ENCODE measurements around the gene SHROOM3. TPM values are rescaled to one million over a fixed set of nuclear protein-coding genes. Genes with fewer than 3 reads are reported as not detected.

Gene SHROOM3
- total RNA-seq, 1 donor = 18.0 TPM

DNA sequence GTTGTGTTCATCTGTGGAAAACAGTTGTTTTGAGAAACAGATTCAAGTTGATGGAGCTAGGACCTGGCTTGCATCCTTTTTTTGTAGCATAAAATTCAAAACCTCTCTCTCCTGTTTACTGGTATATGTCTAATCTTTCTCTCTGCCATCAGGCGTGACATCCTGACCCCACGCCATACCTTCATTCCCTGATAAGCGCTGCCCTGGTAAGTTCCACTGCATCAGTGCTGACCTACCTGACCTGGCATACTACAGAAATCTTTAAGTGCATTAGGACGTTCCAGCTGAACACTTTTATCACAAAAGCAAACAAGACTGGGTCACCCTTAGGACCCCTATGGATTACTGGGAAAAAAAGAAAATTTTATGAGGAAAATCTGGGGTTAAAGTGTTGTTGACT lies 230.7 kb downstream of the SHROOM3 start:
- DNase-seq (ENCODE audit: low read depth) = no peak
- TF ChIP-seq, protein P1, sequence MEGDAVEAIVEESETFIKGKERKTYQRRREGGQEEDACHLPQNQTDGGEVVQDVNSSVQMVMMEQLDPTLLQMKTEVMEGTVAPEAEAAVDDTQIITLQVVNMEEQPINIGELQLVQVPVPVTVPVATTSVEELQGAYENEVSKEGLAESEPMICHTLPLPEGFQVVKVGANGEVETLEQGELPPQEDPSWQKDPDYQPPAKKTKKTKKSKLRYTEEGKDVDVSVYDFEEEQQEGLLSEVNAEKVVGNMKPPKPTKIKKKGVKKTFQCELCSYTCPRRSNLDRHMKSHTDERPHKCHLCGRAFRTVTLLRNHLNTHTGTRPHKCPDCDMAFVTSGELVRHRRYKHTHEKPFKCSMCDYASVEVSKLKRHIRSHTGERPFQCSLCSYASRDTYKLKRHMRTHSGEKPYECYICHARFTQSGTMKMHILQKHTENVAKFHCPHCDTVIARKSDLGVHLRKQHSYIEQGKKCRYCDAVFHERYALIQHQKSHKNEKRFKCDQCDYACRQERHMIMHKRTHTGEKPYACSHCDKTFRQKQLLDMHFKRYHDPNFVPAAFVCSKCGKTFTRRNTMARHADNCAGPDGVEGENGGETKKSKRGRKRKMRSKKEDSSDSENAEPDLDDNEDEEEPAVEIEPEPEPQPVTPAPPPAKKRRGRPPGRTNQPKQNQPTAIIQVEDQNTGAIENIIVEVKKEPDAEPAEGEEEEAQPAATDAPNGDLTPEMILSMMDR (IDR thresholded peaks at IDR 0.05; ENCODE audit: insufficient read depth, low read length) = no peak
- H3K4me3 ChIP-seq (ENCODE audit: low read depth, low read length) = no peak overlapping the region

DNA sequence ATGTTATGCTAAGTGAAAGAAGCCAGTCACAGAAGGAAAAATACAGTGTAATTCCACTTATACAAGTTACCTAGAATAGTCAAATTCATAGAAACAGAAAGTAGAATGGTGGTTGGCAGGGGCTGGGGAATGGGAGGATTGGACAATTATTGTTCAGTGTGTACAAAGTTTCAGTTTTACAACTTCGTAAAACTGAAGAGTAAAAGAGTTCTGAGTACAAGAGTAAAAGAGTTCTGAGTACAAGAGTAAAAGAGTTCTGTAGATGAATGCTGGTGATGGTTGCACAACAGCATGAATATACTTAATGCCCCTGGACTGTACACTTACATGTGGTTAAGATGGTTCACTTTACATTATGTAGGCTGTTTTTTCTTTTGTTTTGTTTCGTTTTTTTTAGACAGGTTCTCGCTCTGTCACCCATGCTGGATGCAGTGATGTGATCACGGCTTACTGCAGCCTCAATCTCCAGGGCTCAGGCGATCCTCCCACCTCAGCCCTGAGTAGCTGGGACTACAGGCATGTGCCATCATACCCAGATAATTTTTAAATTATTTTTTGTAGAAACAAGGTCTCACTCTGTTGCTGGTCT lies 232.0 kb downstream of the SHROOM3 start:
- DNase-seq (ENCODE audit: low read depth) = peak; percentile 12
- no peak overlapping the region for H3K4me3 ChIP-seq (ENCODE audit: low read depth, low read length)
- TF ChIP-seq, protein P1 (IDR thresholded peaks at IDR 0.05; ENCODE audit: insufficient read depth, low read length) = no peak

DNA sequence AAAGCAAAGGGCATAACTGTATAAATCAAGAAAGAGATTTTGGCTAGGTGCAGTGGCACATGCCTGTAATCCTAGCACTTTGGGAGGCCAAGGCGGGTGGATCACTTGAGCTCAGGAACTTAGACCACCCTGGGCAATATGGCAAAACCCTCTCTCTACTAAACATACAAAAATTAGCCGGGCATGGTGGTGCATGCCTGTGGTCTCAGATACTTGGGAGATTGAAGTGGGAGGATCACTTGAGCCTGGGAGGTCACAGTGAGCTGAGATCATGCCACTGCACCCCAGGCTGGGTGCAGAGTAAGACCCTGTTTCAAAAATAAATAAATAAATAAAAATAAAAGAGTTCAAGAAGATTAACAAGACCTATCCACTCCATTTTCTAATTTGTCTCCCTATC lies 235.6 kb downstream of the SHROOM3 start:
- TF ChIP-seq, protein P1 (IDR thresholded peaks at IDR 0.05; ENCODE audit: insufficient read depth, low read length) = no peak
- no peak for DNase-seq (ENCODE audit: low read depth)
- no peak overlapping the region for H3K4me3 ChIP-seq (ENCODE audit: low read depth, low read length)

DNA sequence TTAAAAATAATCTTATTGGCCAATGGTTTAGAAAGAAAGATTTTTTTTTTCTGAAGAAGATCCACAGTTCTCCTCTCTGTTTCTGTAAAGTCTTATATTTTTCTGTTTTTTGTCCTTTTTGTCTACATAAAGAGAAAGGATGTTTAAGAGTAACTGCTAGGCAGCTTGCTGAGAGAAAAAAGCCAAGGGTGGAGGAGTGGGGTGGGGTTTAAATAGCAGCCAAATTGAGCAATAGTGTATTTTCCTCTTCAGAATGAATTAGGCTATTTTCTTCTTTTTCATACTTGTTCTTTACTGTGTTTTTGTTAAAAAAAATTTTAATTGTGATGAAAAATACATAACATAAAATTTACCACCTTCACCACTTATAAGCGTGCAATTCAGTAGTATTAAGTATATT lies 238.3 kb downstream of the SHROOM3 start:
- no peak overlapping the region for H3K4me3 ChIP-seq (ENCODE audit: low read depth, low read length)
- peak; percentile 65 for DNase-seq (ENCODE audit: low read depth)

DNA sequence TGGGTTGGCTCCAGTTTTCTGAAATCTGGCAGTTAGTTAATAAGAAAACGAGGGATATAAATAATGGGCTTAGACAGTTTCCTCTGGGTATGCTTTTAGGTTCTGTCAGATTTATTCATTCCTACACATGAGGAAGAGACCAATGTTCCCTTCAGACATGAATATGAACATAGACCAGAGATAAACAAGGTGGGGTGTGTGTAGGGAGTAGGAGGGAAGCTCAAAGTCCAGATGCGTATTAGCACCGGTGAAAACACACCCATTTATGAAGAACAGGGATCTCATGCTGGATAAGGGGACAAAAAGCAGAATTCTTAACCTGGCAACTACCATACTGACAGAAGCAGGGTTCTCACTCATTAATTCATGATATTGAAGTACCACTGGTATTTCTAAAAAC lies 240.0 kb downstream of the SHROOM3 start:
- DNase-seq (ENCODE audit: low read depth) = no peak
- TF ChIP-seq, protein P1 (IDR thresholded peaks at IDR 0.05; ENCODE audit: insufficient read depth, low read length) = no peak
- H3K4me3 ChIP-seq (ENCODE audit: low read depth, low read length) = no peak overlapping the region

More for the DNA sequence above, 238.3 kb downstream of the SHROOM3 start:
- TF ChIP-seq, protein P1 (IDR thresholded peaks at IDR 0.05; ENCODE audit: insufficient read depth, low read length) = no peak

DNA sequence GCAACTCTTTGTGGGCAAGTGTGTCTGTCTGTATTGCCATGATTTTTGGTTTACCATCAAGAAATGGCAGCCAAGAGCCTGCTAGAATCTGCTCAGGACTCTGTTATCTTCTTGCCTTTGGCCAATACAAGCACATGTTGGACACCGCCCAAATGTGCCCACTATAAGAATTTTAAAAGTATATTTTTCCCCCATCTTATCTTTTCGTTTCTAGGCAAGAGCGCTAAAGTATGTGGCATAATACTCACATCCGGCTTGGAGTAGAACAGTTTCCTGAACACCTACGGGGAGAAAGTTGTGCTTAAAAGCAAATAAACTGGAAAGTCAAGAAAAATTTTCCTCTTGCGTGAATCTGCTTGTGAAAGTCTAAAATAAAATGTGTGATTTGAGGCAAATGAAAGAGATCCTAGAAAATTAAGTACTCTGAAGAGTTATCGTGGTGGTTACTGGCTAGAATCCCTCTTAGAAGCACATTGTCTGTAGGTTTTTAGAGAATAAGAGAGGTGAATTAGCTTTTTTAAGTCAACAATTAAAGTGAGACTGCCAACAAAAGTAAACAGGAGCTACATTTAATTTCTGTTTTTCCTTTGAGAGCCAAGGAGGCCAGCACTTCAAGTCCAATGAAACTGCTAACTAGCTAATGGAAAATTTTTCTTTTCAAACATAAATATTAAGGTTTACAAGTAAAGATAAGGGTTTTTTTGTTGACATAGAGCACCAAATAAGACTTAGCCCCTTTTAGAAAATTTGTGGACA lies 242.7 kb downstream of the SHROOM3 start:
- TF ChIP-seq, protein P1 (IDR thresholded peaks at IDR 0.05; ENCODE audit: insufficient read depth, low read length) = no peak
- no peak overlapping the region for H3K4me3 ChIP-seq (ENCODE audit: low read depth, low read length)
- DNase-seq (ENCODE audit: low read depth) = no peak
